WTC11 (cell line): ENCODE data around the gene STPG4. TPM values are rescaled to one million over a fixed set of nuclear protein-coding genes. Genes with fewer than 3 reads are reported as not detected.

Experiments used
- ATAC-seq: fragments of 200-7000 bp; cut with Tn5 transposase; 2 replicates; pipeline ENCODE4 v1.10.0; 2021; ENCODE audit warnings: mild to moderate bottlenecking, moderate library complexity
- CTCF ChIA-PET: fragments of 300-600 bp; sonication (Branson Sonifier 250); formaldehyde crosslinking; loops from one replicate; lab custom pipeline; 2021; ENCODE audit warnings: antibody characterized with exemption; lab: Charles Lee
- POLR2A ChIA-PET: fragments of 350-600 bp; sonication (Branson Sonifier 250); formaldehyde crosslinking; loops from one replicate; lab custom pipeline; 2021; ENCODE audit warnings: antibody characterized with exemption; lab: Charles Lee
- DNase-seq: peaks from one replicate; pipeline ENCODE4 v3.0.0; 2021; ENCODE audit warnings: low spot score
- H3K27ac Mint-ChIP-seq: 2 replicates; pipeline ENCODE4 v1.8.0; 2021; ENCODE audit warnings: mixed read lengths
- H3K27me3 Mint-ChIP-seq: 2 replicates; pipeline ENCODE4 v1.8.0; 2021; ENCODE audit warnings: low read depth, mild to moderate bottlenecking, moderate library complexity, mixed read lengths
- H3K36me3 Mint-ChIP-seq: 2 replicates; pipeline ENCODE4 v1.8.0; 2021; ENCODE audit warnings: mixed read lengths
- H3K4me1 Mint-ChIP-seq: 2 replicates; pipeline ENCODE4 v1.8.0; 2022; ENCODE audit warnings: mixed read lengths
- H3K4me3 Mint-ChIP-seq: 2 replicates; pipeline ENCODE4 v1.8.0; 2021; ENCODE audit warnings: mild to moderate bottlenecking, moderate library complexity, mixed read lengths
- H3K9me3 Mint-ChIP-seq: 2 replicates; pipeline ENCODE4 v1.8.0; 2021; ENCODE audit warnings: mixed read lengths
- ATF1 ChIP-seq: sonication (generic); formaldehyde crosslinking; IDR thresholded peaks from 2 replicates; pipeline ENCODE4 v1.8.1; 2023; ENCODE audit warnings: mild to moderate bottlenecking, moderate library complexity, missing genetic modification reagents
- E2F4 ChIP-seq: sonication (generic); formaldehyde crosslinking; IDR thresholded peaks from 2 replicates; pipeline ENCODE4 v1.8.1; 2022; ENCODE audit warnings: low read depth, mild to moderate bottlenecking, moderate library complexity, missing genetic modification reagents, borderline replicate concordance
- EMX1 ChIP-seq: fragments of 250-450 bp; sonication (Bioruptor Pico); IDR thresholded peaks from 2 replicates; pipeline ENCODE4 v1.8.0; 2021; ENCODE audit warnings: mild to moderate bottlenecking
- ETV6 ChIP-seq: sonication (generic); formaldehyde crosslinking; IDR thresholded peaks from 2 replicates; pipeline ENCODE4 v1.8.1; 2022; ENCODE audit warnings: mild to moderate bottlenecking, missing genetic modification reagents
- FOXJ3 ChIP-seq: sonication (generic); formaldehyde crosslinking; IDR thresholded peaks from 2 replicates; pipeline ENCODE4 v1.9.0; 2021; ENCODE audit warnings: missing genetic modification reagents, mild to moderate bottlenecking, borderline replicate concordance
- GRHL2 ChIP-seq: fragments of 250-450 bp; sonication (Bioruptor Pico); IDR thresholded peaks from 2 replicates; pipeline ENCODE4 v1.8.0; 2022; ENCODE audit warnings: mild to moderate bottlenecking, moderate library complexity; ENCODE audit not compliant: insufficient replicate concordance, severe bottlenecking
- IRF2 ChIP-seq: sonication (generic); formaldehyde crosslinking; IDR thresholded peaks from 2 replicates; pipeline ENCODE4 v1.8.0; 2022; ENCODE audit warnings: low read depth, missing genetic modification reagents, borderline replicate concordance
- PREB ChIP-seq: sonication (generic); formaldehyde crosslinking; IDR thresholded peaks from 2 replicates; pipeline ENCODE4 v1.8.1; 2022; ENCODE audit warnings: mild to moderate bottlenecking, missing genetic modification reagents, moderate library complexity, borderline replicate concordance
- SMAD4 ChIP-seq: sonication (generic); formaldehyde crosslinking; IDR thresholded peaks from 2 replicates; pipeline ENCODE4 v1.8.0; 2022; ENCODE audit warnings: mild to moderate bottlenecking, missing genetic modification reagents
- ZNF219 ChIP-seq: sonication (generic); formaldehyde crosslinking; IDR thresholded peaks from 2 replicates; pipeline ENCODE4 v1.8.0; 2023; ENCODE audit warnings: missing genetic modification reagents, mild to moderate bottlenecking, borderline replicate concordance
- ZNF232 ChIP-seq: sonication (generic); formaldehyde crosslinking; IDR thresholded peaks from 2 replicates; pipeline ENCODE4 v1.8.0; 2022; ENCODE audit warnings: mild to moderate bottlenecking, missing genetic modification reagents
- ZNF317 ChIP-seq: sonication (generic); formaldehyde crosslinking; IDR thresholded peaks from 2 replicates; pipeline ENCODE4 v1.8.1; 2023; ENCODE audit warnings: low read depth, mild to moderate bottlenecking, moderate library complexity, missing genetic modification reagents, borderline replicate concordance
- ZNF423 ChIP-seq: fragments of 250-450 bp; sonication (Bioruptor Pico); IDR thresholded peaks from 2 replicates; pipeline ENCODE4 v2.1.2; 2022; ENCODE audit warnings: mild to moderate bottlenecking, moderate library complexity
- total RNA-seq: library from RNA; stranded (reverse); gene quantifications from 3 replicates; pipeline ENCODE4 v1.2.3, GENCODE V29; 2021
- TF ChIP-seq, protein P1 (sequence below): sonication (generic); formaldehyde crosslinking; IDR thresholded peaks from 2 replicates; pipeline ENCODE4 v1.8.0; 2022; ENCODE audit warnings: missing genetic modification reagents
- TF ChIP-seq, protein P2 (sequence below): sonication (generic); formaldehyde crosslinking; IDR thresholded peaks from 2 replicates; pipeline ENCODE4 v1.8.1; 2023; ENCODE audit warnings: mild to moderate bottlenecking, missing genetic modification reagents
- TF ChIP-seq, protein P3 (sequence below): sonication (generic); formaldehyde crosslinking; IDR thresholded peaks from 2 replicates; pipeline ENCODE4 v1.8.0; 2023; ENCODE audit warnings: mild to moderate bottlenecking, missing genetic modification reagents
- TF ChIP-seq, protein P4 (sequence below): sonication (generic); formaldehyde crosslinking; IDR thresholded peaks from 2 replicates; pipeline ENCODE4 v1.8.0; 2022; ENCODE audit warnings: mild to moderate bottlenecking, missing genetic modification reagents

Gene STPG4
- total RNA-seq, 1 experiment from 2014 or later: not detected

GRCh38 chr2:47181176-47181575 is 26.1 kb upstream of the STPG4 start (continued):
- TF ChIP-seq FOXJ3 (CRISPR knock-in tag): no peak
- TF ChIP-seq, protein P1, sequence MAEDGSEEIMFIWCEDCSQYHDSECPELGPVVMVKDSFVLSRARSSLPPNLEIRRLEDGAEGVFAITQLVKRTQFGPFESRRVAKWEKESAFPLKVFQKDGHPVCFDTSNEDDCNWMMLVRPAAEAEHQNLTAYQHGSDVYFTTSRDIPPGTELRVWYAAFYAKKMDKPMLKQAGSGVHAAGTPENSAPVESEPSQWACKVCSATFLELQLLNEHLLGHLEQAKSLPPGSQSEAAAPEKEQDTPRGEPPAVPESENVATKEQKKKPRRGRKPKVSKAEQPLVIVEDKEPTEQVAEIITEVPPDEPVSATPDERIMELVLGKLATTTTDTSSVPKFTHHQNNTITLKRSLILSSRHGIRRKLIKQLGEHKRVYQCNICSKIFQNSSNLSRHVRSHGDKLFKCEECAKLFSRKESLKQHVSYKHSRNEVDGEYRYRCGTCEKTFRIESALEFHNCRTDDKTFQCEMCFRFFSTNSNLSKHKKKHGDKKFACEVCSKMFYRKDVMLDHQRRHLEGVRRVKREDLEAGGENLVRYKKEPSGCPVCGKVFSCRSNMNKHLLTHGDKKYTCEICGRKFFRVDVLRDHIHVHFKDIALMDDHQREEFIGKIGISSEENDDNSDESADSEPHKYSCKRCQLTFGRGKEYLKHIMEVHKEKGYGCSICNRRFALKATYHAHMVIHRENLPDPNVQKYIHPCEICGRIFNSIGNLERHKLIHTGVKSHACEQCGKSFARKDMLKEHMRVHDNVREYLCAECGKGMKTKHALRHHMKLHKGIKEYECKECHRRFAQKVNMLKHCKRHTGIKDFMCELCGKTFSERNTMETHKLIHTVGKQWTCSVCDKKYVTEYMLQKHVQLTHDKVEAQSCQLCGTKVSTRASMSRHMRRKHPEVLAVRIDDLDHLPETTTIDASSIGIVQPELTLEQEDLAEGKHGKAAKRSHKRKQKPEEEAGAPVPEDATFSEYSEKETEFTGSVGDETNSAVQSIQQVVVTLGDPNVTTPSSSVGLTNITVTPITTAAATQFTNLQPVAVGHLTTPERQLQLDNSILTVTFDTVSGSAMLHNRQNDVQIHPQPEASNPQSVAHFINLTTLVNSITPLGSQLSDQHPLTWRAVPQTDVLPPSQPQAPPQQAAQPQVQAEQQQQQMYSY (CRISPR knock-in tag): no peak
- no peak for TF ChIP-seq SMAD4 (CRISPR knock-in tag)

DNA sequence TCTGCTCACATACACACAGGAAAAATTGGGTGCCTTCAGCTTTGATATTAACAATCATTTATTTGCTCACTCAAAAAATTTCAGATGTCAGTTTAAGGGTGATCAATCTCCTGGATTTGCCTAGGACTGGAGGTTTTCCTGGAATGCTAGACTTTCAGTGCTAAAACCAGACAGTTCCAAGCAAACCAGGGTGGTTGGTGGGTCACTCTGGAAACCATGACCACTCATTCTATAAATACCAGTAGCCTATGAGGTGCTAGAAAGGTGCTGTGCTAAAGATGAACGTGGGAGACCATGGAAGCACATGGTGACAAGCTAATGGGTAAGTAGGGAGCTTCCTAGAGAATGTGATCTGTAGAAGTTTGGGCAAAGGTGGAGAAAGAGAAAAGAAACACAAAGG is 25.4 kb upstream of the STPG4 start:
- no peak for ATAC-seq
- Mint-ChIP-seq H3K27ac (no peak overlapping the region), H3K36me3 (peaks cover 4% of the 10 kb centered on the region), H3K9me3 (no peaks in the 10 kb centered on the region), H3K27me3 (peaks cover 8% of the 10 kb centered on the region), H3K4me1 (peaks cover 28% of the 10 kb centered on the region)
- POLR2A ChIA-PET: interaction anchor here (1.6 kb wide), 1 partner anchor 9 kb away, joined by 3 read pairs; no protein-coding TSS in a partner anchor
- TF ChIP-seq, protein P2, sequence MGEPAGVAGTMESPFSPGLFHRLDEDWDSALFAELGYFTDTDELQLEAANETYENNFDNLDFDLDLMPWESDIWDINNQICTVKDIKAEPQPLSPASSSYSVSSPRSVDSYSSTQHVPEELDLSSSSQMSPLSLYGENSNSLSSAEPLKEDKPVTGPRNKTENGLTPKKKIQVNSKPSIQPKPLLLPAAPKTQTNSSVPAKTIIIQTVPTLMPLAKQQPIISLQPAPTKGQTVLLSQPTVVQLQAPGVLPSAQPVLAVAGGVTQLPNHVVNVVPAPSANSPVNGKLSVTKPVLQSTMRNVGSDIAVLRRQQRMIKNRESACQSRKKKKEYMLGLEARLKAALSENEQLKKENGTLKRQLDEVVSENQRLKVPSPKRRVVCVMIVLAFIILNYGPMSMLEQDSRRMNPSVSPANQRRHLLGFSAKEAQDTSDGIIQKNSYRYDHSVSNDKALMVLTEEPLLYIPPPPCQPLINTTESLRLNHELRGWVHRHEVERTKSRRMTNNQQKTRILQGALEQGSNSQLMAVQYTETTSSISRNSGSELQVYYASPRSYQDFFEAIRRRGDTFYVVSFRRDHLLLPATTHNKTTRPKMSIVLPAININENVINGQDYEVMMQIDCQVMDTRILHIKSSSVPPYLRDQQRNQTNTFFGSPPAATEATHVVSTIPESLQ (CRISPR knock-in tag): no peak
- TF ChIP-seq ATF1 (no peak), GRHL2 (CRISPR knock-in tag) (no peak), E2F4 (no peak), IRF2 (CRISPR knock-in tag) (no peak), ZNF232 (CRISPR knock-in tag) (no peak), EMX1 (CRISPR knock-in tag) (no peak), SMAD4 (CRISPR knock-in tag) (no peak), ZNF317 (CRISPR knock-in tag) (no peak), ZNF219 (no peak), PREB (no peak), ZNF423 (CRISPR knock-in tag) (no peak), ETV6 (CRISPR knock-in tag) (no peak)
- TF ChIP-seq, protein P3, sequence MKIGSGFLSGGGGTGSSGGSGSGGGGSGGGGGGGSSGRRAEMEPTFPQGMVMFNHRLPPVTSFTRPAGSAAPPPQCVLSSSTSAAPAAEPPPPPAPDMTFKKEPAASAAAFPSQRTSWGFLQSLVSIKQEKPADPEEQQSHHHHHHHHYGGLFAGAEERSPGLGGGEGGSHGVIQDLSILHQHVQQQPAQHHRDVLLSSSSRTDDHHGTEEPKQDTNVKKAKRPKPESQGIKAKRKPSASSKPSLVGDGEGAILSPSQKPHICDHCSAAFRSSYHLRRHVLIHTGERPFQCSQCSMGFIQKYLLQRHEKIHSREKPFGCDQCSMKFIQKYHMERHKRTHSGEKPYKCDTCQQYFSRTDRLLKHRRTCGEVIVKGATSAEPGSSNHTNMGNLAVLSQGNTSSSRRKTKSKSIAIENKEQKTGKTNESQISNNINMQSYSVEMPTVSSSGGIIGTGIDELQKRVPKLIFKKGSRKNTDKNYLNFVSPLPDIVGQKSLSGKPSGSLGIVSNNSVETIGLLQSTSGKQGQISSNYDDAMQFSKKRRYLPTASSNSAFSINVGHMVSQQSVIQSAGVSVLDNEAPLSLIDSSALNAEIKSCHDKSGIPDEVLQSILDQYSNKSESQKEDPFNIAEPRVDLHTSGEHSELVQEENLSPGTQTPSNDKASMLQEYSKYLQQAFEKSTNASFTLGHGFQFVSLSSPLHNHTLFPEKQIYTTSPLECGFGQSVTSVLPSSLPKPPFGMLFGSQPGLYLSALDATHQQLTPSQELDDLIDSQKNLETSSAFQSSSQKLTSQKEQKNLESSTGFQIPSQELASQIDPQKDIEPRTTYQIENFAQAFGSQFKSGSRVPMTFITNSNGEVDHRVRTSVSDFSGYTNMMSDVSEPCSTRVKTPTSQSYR (CRISPR knock-in tag): no peak
- TF ChIP-seq, protein P4, sequence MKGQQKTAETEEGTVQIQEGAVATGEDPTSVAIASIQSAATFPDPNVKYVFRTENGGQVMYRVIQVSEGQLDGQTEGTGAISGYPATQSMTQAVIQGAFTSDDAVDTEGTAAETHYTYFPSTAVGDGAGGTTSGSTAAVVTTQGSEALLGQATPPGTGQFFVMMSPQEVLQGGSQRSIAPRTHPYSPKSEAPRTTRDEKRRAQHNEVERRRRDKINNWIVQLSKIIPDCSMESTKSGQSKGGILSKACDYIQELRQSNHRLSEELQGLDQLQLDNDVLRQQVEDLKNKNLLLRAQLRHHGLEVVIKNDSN: no peak
- TF ChIP-seq, all 79 proteins: peak for 0
- CTCF ChIA-PET: no interaction called here
- H3K4me3 Mint-ChIP-seq: no peak overlapping the region
- DNase-seq: no peak
